ENCODE measurements around the gene SSH2. TPM values are rescaled to one million over a fixed set of nuclear protein-coding genes. Genes with fewer than 3 reads are reported as not detected.

SSH2 gene
- total and polyA plus RNA-seq, 9 of the 15 experiments (the other 6 are each of a cell fraction or from before 2014, with no cell fraction given): 3.9 to 16.1 (median 10.2) TPM

DNA sequence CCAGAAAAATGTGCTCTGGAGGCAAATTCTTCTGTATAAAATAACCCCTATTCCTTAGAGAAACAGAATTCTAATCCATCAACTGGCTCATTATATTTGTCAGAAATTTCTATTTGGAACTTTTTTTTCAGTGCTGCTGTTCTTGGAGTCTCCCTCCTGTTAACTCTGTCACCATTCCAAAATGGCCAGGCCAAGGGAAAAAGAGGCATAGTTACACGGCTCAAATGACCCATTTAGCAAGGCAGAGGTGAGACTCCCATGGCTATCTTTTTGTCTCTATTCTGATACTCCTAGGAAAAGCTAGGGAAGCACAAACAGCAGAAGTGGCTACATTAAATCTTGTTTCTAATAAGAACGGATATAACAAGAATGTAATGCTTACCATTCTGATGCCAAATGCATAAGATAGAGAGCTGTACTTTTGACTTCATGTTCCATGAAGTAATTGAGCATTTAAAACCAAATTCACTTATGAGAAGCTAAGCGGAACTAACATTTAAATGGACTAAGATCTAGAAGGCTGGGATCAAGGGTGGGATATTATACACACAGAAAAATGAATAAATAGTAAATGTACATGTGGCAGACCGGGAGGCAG lies 242.9 kb downstream of the SSH2 start:
- H3K79me2 ChIP-seq (ENCODE audit: control insufficient read depth, insufficient read depth, low read length): no peaks in the 10 kb centered on the region
- POLR2A ChIA-PET: interaction anchor here (0.7 to 1.4 kb wide), 4 partner anchors 10 to 15 kb away, joined by 3 to 7 read pairs (median 4); no protein-coding TSS in a partner anchor
- no peaks in the 10 kb centered on the region for H4K20me1 ChIP-seq (replicated peaks; ENCODE audit: control insufficient read depth, insufficient read depth, low read length)
- 47% methylated on average over 4 of the region's 4 CpGs for WGBS (ENCODE audit: insufficient coverage, low coverage, missing lambda C conversion rate)
- intact Hi-C loops (cut with micrococcal nuclease): no loop called here
- no peak overlapping the region for H2AFZ ChIP-seq (ENCODE audit: low read depth, low read length)
- no peaks in the 10 kb centered on the region for H3K9me1 ChIP-seq (ENCODE audit: control insufficient read depth, insufficient read depth, low read length)
- H3K27me3 ChIP-seq (ENCODE audit: control insufficient read depth in 2 of 2, insufficient read depth in 2 of 2, low read length in 2 of 2): no peaks in the 10 kb centered on the region
- no peak for DNase-seq (ENCODE audit: extremely low read depth in 1 of 4, low spot score in 3 of 4)
- no peak for ATAC-seq
- in situ Hi-C loops (cut with MboI): no loop called here
- no peak overlapping the region for H3K9ac ChIP-seq (ENCODE audit: insufficient read depth in 1 of 2, low read depth in 2 of 2, low read length in 2 of 2)
- FAIRE-seq: no peak
- H3K4me2 ChIP-seq (ENCODE audit: insufficient read depth, low read length): no peak overlapping the region
- H3K4me3 ChIP-seq: no peak overlapping the region
- BruUV-seq (replicated peaks): no TSS peak
- H3K4me1 ChIP-seq (replicated peaks in 1 of 2; ENCODE audit: control insufficient read depth in 2 of 2, insufficient read depth in 2 of 2, low read length in 2 of 2): peaks cover 0 to 3% of the 10 kb centered on the region in 2 experiments; a peak in 3 of 5 replicates
- H3K9me3 ChIP-seq (replicated peaks; ENCODE audit: control insufficient read depth, insufficient read depth, low read depth, low read length): no peaks in the 10 kb centered on the region
- CTCF ChIA-PET (ENCODE audit: low intra/inter-chr PET ratio): no interaction called here
- no peaks in the 10 kb centered on the region for H3K36me3 ChIP-seq (ENCODE audit: control insufficient read depth, insufficient read depth, low read length)
- H3K27ac ChIP-seq (ENCODE audit: extremely low read depth, low read depth, low read length): no peak overlapping the region
- TF ChIP-seq, protein P1, sequence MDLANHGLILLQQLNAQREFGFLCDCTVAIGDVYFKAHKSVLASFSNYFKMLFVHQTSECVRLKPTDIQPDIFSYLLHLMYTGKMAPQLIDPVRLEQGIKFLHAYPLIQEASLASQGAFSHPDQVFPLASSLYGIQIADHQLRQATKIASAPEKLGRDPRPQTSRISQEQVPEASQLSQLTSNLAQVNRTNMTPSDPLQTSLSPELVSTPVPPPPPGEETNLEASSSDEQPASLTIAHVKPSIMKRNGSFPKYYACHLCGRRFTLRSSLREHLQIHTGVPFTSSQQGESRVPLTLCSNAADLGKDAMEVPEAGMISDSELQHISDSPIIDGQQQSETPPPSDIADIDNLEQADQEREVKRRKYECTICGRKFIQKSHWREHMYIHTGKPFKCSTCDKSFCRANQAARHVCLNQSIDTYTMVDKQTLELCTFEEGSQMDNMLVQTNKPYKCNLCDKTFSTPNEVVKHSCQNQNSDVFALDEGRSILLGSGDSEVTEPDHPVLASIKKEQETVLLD (IDR thresholded peaks at IDR 0.05): no peak
- TF ChIP-seq, protein P2, sequence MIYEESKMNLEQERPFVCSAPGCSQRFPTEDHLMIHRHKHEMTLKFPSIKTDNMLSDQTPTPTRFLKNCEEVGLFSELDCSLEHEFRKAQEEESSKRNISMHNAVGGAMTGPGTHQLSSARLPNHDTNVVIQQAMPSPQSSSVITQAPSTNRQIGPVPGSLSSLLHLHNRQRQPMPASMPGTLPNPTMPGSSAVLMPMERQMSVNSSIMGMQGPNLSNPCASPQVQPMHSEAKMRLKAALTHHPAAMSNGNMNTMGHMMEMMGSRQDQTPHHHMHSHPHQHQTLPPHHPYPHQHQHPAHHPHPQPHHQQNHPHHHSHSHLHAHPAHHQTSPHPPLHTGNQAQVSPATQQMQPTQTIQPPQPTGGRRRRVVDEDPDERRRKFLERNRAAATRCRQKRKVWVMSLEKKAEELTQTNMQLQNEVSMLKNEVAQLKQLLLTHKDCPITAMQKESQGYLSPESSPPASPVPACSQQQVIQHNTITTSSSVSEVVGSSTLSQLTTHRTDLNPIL (CRISPR knock-in tag; IDR thresholded peaks at IDR 0.05): no peak
- no peak for TF ChIP-seq ZBTB8A (IDR thresholded peaks at IDR 0.05; ENCODE audit: partially characterized antibody)
- no peak for TF ChIP-seq ZNF766 (CRISPR knock-in tag; conservative IDR thresholded peaks at IDR 0.05)
- TF ChIP-seq ZBTB17 (CRISPR knock-in tag; IDR thresholded peaks at IDR 0.05): no peak
- no peak for TF ChIP-seq ZSCAN29 (IDR thresholded peaks at IDR 0.05)
- TF ChIP-seq ZNF263 (CRISPR knock-in tag; IDR thresholded peaks at IDR 0.05; ENCODE audit: borderline replicate concordance): no peak
- TF ChIP-seq POLR2AphosphoS2 (IDR thresholded peaks at IDR 0.05; ENCODE audit: low read length): no peak
- no peak for TF ChIP-seq CLOCK (CRISPR knock-in tag; IDR thresholded peaks at IDR 0.05; ENCODE audit: borderline replicate concordance)
- no peak for TF ChIP-seq GTF2A2 (tag; IDR thresholded peaks at IDR 0.05)
- no peak for TF ChIP-seq CBX3 (IDR thresholded peaks at IDR 0.05; ENCODE audit: borderline replicate concordance in 1 of 2, low read length in 2 of 2)
- TF ChIP-seq ZFP30 (CRISPR knock-in tag; IDR thresholded peaks at IDR 0.05; ENCODE audit: borderline replicate concordance): no peak
- no peak for TF ChIP-seq XRCC3 (IDR thresholded peaks at IDR 0.05)
- no peak for TF ChIP-seq GATAD2A (IDR thresholded peaks at IDR 0.05)
- TF ChIP-seq MEF2A (IDR thresholded peaks at IDR 0.05; ENCODE audit: control insufficient read depth, low read depth, low read length): no peak
- no peak for TF ChIP-seq HDAC2 (IDR thresholded peaks at IDR 0.05)
- no peak for TF ChIP-seq NCOA1 (IDR thresholded peaks at IDR 0.05; ENCODE audit: low read depth)
